NCI-H1105 (cell line): ENCODE results near the gene MAGEB2.
"Not testable (repeated sequence)": the region's sequence is repeated elsewhere in the genome, so short reads cannot be mapped to it uniquely, and the experiment has no call there.

ENCODE experiments used
- DNase-seq: peaks from one replicate; lab custom pipeline; 2025; lab: John Stamatoyannopoulos, UW

The MAGEB2 gene

GRCh38 chrX:30215357-30215843, at the start of gene MAGEB2:
Gene MAGEB2, plus strand, starts transcription at chrX:30215563. Its CDS starts 3,018 bp downstream, at chrX:30218581.
- DNase-seq = no peak

GRCh38 chrX:30170900-30171299, 44.5 kb upstream of the MAGEB2 start:
- DNase-seq = no peak

- no peak for DNase-seq
These were observed 34.0 kb upstream of the MAGEB2 start for GRCh38 chrX:30181353-30181752.

GRCh38 chrX:30183554-30183953, 31.8 kb upstream of the MAGEB2 start:
- DNase-seq = no peak

GRCh38 chrX:30190426-30190825, 24.9 kb upstream of the MAGEB2 start:
- DNase-seq = no peak

- not testable (repeated sequence) for DNase-seq
These were observed 21.5 kb upstream of the MAGEB2 start for GRCh38 chrX:30193910-30194309.

GRCh38 chrX:30196322-30196721, 19.0 kb upstream of the MAGEB2 start:
- no peak for DNase-seq

GRCh38 chrX:30212172-30212571, 3.2 kb upstream of the MAGEB2 start:
- DNase-seq = no peak

- no peak for DNase-seq
These were observed 2.1 kb downstream of the MAGEB2 start for GRCh38 chrX:30217465-30217864.

GRCh38 chrX:30219372-30219771, 4.0 kb downstream of the MAGEB2 start:
- no peak for DNase-seq

GRCh38 chrX:30220661-30221060, 5.3 kb downstream of the MAGEB2 start:
- no peak for DNase-seq

- DNase-seq = no peak
These were observed 9.2 kb downstream of the MAGEB2 start for GRCh38 chrX:30224536-30224935.

- DNase-seq = no peak
These were observed 13.2 kb downstream of the MAGEB2 start for GRCh38 chrX:30228526-30228925.

GRCh38 chrX:30230395-30230794, 15.0 kb downstream of the MAGEB2 start, which contains the start of gene MAGEB3:
Gene MAGEB3, plus strand, starts transcription at chrX:30230657. Its CDS starts 5,268 bp downstream, at chrX:30235925.
- no peak for DNase-seq

- no peak for DNase-seq
These were observed 26.5 kb downstream of the MAGEB2 start, which contains the start of gene MAGEB4 for GRCh38 chrX:30241724-30242415. Gene MAGEB4, plus strand, starts transcription at chrX:30242000. Its CDS starts 136 bp downstream, at chrX:30242136.

- DNase-seq = no peak
These were observed 31.6 kb downstream of the MAGEB2 start, which contains the start of gene MAGEB1 for GRCh38 chrX:30246769-30247489. Gene MAGEB1, plus strand, starts transcription at chrX:30247146. Its CDS starts 3,348 bp downstream, at chrX:30250494.

GRCh38 chrX:30248854-30249253, 33.5 kb downstream of the MAGEB2 start:
- no peak for DNase-seq

GRCh38 chrX:30253257-30253656, 37.9 kb downstream of the MAGEB2 start:
- DNase-seq = no peak

- DNase-seq = no peak
These were observed 44.6 kb downstream of the MAGEB2 start for GRCh38 chrX:30259927-30260326.

- DNase-seq = no peak
These were observed 45.6 kb downstream of the MAGEB2 start for GRCh38 chrX:30261012-30261411.

GRCh38 chrX:30262763-30263162, 47.4 kb downstream of the MAGEB2 start:
- DNase-seq = no peak
